ENCODE data around the gene RSPH1. TPM values are rescaled to one million over a fixed set of nuclear protein-coding genes. Genes with fewer than 3 reads are reported as not detected.

The RSPH1 gene
- total RNA-seq, 3 donors from 2014 or later: 0.48 to 2.3 (median 0.88) TPM

DNA sequence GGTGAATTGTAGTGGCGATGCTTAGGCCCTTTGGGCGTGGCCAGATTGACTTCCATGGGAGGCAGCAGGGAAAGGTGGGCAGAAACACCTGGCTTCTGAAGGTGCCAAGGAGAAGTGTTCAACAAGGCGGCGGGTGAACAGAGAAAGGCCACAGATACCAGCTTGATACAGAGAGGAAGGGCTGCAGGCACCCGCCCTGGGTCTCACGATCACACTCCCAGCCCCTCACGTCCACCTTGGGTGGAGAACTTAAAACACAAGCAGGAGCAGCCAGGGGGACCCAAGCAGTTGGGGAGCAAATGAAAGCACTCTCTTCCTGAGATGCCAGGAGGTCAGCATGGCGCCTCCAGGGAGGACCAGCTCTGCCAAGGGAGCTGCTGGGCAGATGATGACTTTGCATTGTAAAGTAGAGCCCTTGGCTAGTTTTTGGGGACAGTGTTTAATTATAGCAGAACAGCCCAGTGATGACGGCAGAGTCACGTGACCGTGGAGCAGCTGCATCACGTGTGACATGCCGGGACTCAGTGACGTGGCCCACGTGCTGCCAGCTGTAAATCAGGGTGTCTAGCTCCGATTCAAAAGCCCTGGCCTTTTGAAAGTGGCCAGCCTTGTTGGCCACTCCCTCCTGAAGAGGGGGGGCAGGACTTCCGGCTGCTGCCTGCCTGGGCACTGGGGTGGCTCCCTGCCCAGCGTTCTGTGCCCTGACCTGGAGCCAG is 36.6 kb upstream of the RSPH1 start:
- no peak for DNase-seq (ENCODE audit: low spot score in 2 of 2)
- no peak overlapping the region for H3K27ac ChIP-seq
- H3K4me3 ChIP-seq: no peak overlapping the region
- TF ChIP-seq, protein P1, sequence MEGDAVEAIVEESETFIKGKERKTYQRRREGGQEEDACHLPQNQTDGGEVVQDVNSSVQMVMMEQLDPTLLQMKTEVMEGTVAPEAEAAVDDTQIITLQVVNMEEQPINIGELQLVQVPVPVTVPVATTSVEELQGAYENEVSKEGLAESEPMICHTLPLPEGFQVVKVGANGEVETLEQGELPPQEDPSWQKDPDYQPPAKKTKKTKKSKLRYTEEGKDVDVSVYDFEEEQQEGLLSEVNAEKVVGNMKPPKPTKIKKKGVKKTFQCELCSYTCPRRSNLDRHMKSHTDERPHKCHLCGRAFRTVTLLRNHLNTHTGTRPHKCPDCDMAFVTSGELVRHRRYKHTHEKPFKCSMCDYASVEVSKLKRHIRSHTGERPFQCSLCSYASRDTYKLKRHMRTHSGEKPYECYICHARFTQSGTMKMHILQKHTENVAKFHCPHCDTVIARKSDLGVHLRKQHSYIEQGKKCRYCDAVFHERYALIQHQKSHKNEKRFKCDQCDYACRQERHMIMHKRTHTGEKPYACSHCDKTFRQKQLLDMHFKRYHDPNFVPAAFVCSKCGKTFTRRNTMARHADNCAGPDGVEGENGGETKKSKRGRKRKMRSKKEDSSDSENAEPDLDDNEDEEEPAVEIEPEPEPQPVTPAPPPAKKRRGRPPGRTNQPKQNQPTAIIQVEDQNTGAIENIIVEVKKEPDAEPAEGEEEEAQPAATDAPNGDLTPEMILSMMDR (IDR thresholded peaks at IDR 0.05): no peak
- TF ChIP-seq POLR2AphosphoS5 (IDR thresholded peaks at IDR 0.05) (no peak), POLR2A (IDR thresholded peaks at IDR 0.05) (no peak)
- H3K27me3 ChIP-seq: no peaks in the 10 kb centered on the region
- no peaks in the 10 kb centered on the region for H3K4me1 ChIP-seq
- no peaks in the 10 kb centered on the region for H3K36me3 ChIP-seq
- intact Hi-C loops (cut with DNase I; ENCODE audit: low total_unique reads): no loop called here
- no peaks in the 10 kb centered on the region for H3K9me3 ChIP-seq

DNA sequence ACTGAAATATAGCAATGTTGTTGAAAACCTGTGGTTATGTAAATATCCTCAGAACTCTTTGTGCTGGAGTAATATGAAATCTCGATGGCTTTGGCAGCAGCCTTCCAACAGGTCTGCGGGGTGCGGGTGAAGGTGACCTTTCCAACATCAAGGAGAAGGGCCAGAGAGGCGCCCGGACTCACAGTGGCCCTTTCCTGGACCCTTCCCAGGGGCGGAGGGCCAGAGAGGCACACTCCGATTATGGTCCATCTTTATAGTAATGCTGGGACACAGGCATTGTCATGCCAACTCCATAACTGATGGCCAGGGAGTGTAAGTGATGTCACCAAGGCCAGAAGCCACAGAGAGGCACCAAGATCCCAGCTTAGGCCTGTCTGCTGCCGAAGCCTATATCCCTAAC is 35.7 kb upstream of the RSPH1 start:
- H3K27ac ChIP-seq: no peak overlapping the region

DNA sequence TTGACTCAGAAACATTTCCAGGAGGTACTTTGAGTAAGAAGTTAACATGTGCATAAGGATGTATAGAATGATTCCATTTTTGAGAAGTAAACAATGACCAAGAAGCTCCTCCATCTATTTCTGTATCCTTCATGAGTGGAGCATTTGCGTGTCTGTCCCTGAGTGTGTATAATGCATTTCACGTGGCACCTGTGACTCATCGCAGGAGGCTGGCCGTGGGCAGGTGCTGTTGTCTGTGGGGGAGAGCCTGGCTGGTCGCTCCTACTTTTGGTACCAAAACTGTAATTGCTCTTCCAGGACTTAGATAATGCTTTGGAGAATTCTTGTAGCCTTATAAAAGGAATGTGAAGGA is 34.1 kb upstream of the RSPH1 start:
- Histone ChIP-seq H3K27ac (no peak overlapping the region), H3K36me3 (no peaks in the 10 kb centered on the region), H3K4me3 (no peak overlapping the region), H3K4me1 (no peaks in the 10 kb centered on the region), H3K9me3 (no peaks in the 10 kb centered on the region), H3K27me3 (no peaks in the 10 kb centered on the region)
- no peak for DNase-seq (ENCODE audit: low spot score in 2 of 2)
- intact Hi-C loops (cut with DNase I; ENCODE audit: low total_unique reads): no loop called here
- TF ChIP-seq POLR2AphosphoS5 (IDR thresholded peaks at IDR 0.05) (no peak), POLR2A (IDR thresholded peaks at IDR 0.05) (no peak)
- TF ChIP-seq, protein P1 (IDR thresholded peaks at IDR 0.05): no peak

More for the DNA sequence above, 35.7 kb upstream of the RSPH1 start:
- Histone ChIP-seq H3K9me3 (no peaks in the 10 kb centered on the region), H3K36me3 (no peaks in the 10 kb centered on the region), H3K4me3 (no peak overlapping the region), H3K4me1 (no peaks in the 10 kb centered on the region), H3K27me3 (no peaks in the 10 kb centered on the region)
- TF ChIP-seq, protein P1 (IDR thresholded peaks at IDR 0.05): no peak
- intact Hi-C loops (cut with DNase I; ENCODE audit: low total_unique reads): no loop called here
- DNase-seq (ENCODE audit: low spot score in 2 of 2): no peak

DNA sequence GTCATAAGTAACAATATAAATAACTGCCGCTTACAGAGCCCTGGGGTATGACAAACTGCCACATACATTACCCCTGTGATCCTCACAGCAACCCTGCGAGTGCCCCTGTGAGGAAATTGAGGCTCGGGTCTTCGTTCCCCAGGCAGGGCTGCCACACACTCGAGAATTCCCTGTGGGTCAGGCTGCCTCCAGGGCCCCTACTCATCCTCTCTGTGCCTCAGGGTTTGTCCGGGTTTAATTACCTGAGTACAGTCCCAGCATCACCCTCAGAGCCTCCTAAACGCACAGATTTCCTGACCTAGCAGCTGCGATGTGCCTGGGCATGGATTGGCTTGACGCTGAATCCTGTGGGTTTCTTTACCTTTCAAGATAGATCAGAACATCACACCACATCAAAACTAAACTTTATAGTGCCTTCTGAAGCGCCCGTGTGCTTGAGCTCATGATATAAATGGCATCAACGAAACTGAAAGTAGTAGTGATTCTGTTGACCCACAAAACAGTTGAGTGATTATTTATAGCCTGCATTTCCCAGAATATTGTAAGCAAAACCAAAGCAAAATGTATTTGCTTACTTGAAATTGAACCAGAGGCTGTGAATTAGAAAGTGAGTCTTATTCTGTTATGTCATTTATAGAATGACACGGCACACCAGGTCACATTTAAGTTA is 31.6 kb upstream of the RSPH1 start:
- Histone ChIP-seq H3K27me3 (no peaks in the 10 kb centered on the region), H3K4me3 (peak overlapping the region in 2 of 3 donors; percentile 3 to 33), H3K9me3 (no peaks in the 10 kb centered on the region), H3K36me3 (no peaks in the 10 kb centered on the region), H3K27ac (peak overlapping the region; percentile 76 to 84), H3K4me1 (peaks cover 0 to 4% of the 10 kb centered on the region in 2 donors)
- intact Hi-C loops (cut with DNase I; ENCODE audit: low total_unique reads): no loop called here
- no peak for DNase-seq (ENCODE audit: low spot score in 2 of 2)
- no peak for TF ChIP-seq POLR2AphosphoS5 (IDR thresholded peaks at IDR 0.05)
- TF ChIP-seq, protein P1 (IDR thresholded peaks at IDR 0.05): no peak
- TF ChIP-seq POLR2A (IDR thresholded peaks at IDR 0.05): no peak

DNA sequence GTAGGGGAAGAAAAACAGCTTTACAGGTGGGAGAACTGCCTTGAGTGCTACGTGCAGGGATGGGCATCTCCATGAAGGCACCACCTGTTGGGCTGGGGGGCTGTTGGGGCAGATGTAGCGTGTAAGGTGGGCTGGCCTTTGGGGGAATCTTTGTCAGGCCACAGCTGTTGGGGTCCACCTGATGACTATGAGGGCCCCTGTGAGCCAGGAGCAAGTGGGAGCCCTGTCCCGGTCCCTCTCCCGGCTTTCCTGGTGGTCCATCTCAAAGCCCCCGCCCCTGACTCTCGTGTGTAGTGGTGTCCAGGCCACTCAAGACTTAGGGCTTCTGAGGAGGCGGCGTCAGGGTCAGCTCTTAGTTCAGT is 31.1 kb upstream of the RSPH1 start:
- Histone ChIP-seq H3K9me3 (no peaks in the 10 kb centered on the region), H3K36me3 (no peaks in the 10 kb centered on the region), H3K27ac (peak overlapping the region; percentile 76 to 84), H3K27me3 (no peaks in the 10 kb centered on the region), H3K4me1 (peaks cover 0 to 4% of the 10 kb centered on the region in 2 donors), H3K4me3 (no peak overlapping the region)
- TF ChIP-seq POLR2AphosphoS5 (IDR thresholded peaks at IDR 0.05) (no peak), POLR2A (IDR thresholded peaks at IDR 0.05) (no peak)
- TF ChIP-seq, protein P1 (IDR thresholded peaks at IDR 0.05): no peak
- intact Hi-C loops (cut with DNase I; ENCODE audit: low total_unique reads): no loop called here
- DNase-seq (ENCODE audit: low spot score in 2 of 2): peak in 1 of 2 donors; percentile 13
